ENCODE results near the gene NAALADL1. TPM values are rescaled to one million over a fixed set of nuclear protein-coding genes. Genes with fewer than 3 reads are reported as not detected.
A peak's percentile ranks its signal among the peaks of the same experiment; 100 is the strongest.

Gene NAALADL1
- total RNA-seq, 1 experiment from 2014 or later, result 0.88 TPM

GRCh38 chr11:64996710-64997380 lies 61.5 kb downstream of the NAALADL1 start, which contains the start of gene BATF2:
TSS of gene BATF2 (minus strand) at chr11:64996971. CDS start at chr11:64996914, 57 bp downstream.
- peak; percentile 67 for DNase-seq (ENCODE audit: low read depth)
- in situ Hi-C loops (cut with HindIII; ENCODE audit: low pct_unique_long_range_greater_than_20kb, low sequenced_read_pairs), result no loop called here

GRCh38 chr11:64996327-64996709 lies 62.0 kb downstream of the NAALADL1 start:
- in situ Hi-C loops (cut with HindIII; ENCODE audit: low pct_unique_long_range_greater_than_20kb, low sequenced_read_pairs), result no loop called here
- no peak for DNase-seq (ENCODE audit: low read depth)

Other genes with a start within 250 kb of the NAALADL1 start
- gene MEN1, start 248.0 kb downstream of the NAALADL1 start, total RNA-seq (2014; rRNA removed; shearing (Covaris generic); ENCODE audit: low replicate concordance), result 5.3 and 5.4 TPM in 2 replicates
- gene CDC42BPG, start 213.9 kb downstream of the NAALADL1 start, total RNA-seq (2014; rRNA removed; shearing (Covaris generic); ENCODE audit: low replicate concordance), result 0.12 and 1.1 TPM in 2 replicates
- 53.4 and 68.3 TPM in 2 replicates for gene EHD1, start 179.9 kb downstream of the NAALADL1 start, total RNA-seq (2014; rRNA removed; shearing (Covaris generic); ENCODE audit: low replicate concordance)
- gene ATG2A, start 141.3 kb downstream of the NAALADL1 start, total RNA-seq (2014; rRNA removed; shearing (Covaris generic); ENCODE audit: low replicate concordance), result 4.8 and 11.1 TPM in 2 replicates
- 13.2 and 16.0 TPM in 2 replicates for gene PPP2R5B, start 133.9 kb downstream of the NAALADL1 start, total RNA-seq (2014; rRNA removed; shearing (Covaris generic); ENCODE audit: low replicate concordance)
- not detected in 2 replicates for gene GPHA2, start 122.7 kb downstream of the NAALADL1 start, total RNA-seq (2014; rRNA removed; shearing (Covaris generic); ENCODE audit: low replicate concordance)
- gene MAJIN, start 86.4 kb downstream of the NAALADL1 start, total RNA-seq (2014; rRNA removed; shearing (Covaris generic); ENCODE audit: low replicate concordance), result 0.38 TPM in 1 of 2 replicates, not detected in the other
- 2.3 TPM in 1 of 2 replicates, not detected in the other for gene BATF2, start 61.6 kb downstream of the NAALADL1 start, total RNA-seq (2014; rRNA removed; shearing (Covaris generic); ENCODE audit: low replicate concordance)
- 118 and 140 TPM in 2 replicates for gene ARL2, start 44.4 kb downstream of the NAALADL1 start, total RNA-seq (2014; rRNA removed; shearing (Covaris generic); ENCODE audit: low replicate concordance)
- gene SNX15, start 31.1 kb downstream of the NAALADL1 start, total RNA-seq (2014; rRNA removed; shearing (Covaris generic); ENCODE audit: low replicate concordance), result 14.2 and 16.8 TPM in 2 replicates
- 63.6 and 72.7 TPM in 2 replicates for gene SAC3D1, start 17.3 kb downstream of the NAALADL1 start, total RNA-seq (2014; rRNA removed; shearing (Covaris generic); ENCODE audit: low replicate concordance)
- 41.7 and 63.4 TPM in 2 replicates for gene CDCA5, start 25.5 kb upstream of the NAALADL1 start, total RNA-seq (2014; rRNA removed; shearing (Covaris generic); ENCODE audit: low replicate concordance)
- 39.6 and 78.3 TPM in 2 replicates for gene ZFPL1, start 25.7 kb upstream of the NAALADL1 start, total RNA-seq (2014; rRNA removed; shearing (Covaris generic); ENCODE audit: low replicate concordance)
- 115 and 146 TPM in 2 replicates for gene VPS51, start 37.7 kb upstream of the NAALADL1 start, total RNA-seq (2014; rRNA removed; shearing (Covaris generic); ENCODE audit: low replicate concordance)
- 8.1 and 19.1 TPM in 2 replicates for gene TM7SF2, start 53.3 kb upstream of the NAALADL1 start, total RNA-seq (2014; rRNA removed; shearing (Covaris generic); ENCODE audit: low replicate concordance)
- 11.4 and 16.5 TPM in 2 replicates for gene ZNHIT2, start 59.1 kb upstream of the NAALADL1 start, total RNA-seq (2014; rRNA removed; shearing (Covaris generic); ENCODE audit: low replicate concordance)
- 139 and 153 TPM in 2 replicates for gene FAU, start 63.6 kb upstream of the NAALADL1 start, total RNA-seq (2014; rRNA removed; shearing (Covaris generic); ENCODE audit: low replicate concordance)
- 66.7 and 84.9 TPM in 2 replicates for gene MRPL49, start 63.8 kb upstream of the NAALADL1 start, total RNA-seq (2014; rRNA removed; shearing (Covaris generic); ENCODE audit: low replicate concordance)
- gene SYVN1, start 76.0 kb upstream of the NAALADL1 start, total RNA-seq (2014; rRNA removed; shearing (Covaris generic); ENCODE audit: low replicate concordance), result 4.3 and 5.4 TPM in 2 replicates
- gene SPDYC, start 111.7 kb upstream of the NAALADL1 start, total RNA-seq (2014; rRNA removed; shearing (Covaris generic); ENCODE audit: low replicate concordance), result not detected in 2 replicates
- gene CAPN1, start 123.4 kb upstream of the NAALADL1 start, total RNA-seq (2014; rRNA removed; shearing (Covaris generic); ENCODE audit: low replicate concordance), result 67.8 and 128 TPM in 2 replicates
- 8.7 and 15.5 TPM in 2 replicates for gene POLA2, start 203.4 kb upstream of the NAALADL1 start, total RNA-seq (2014; rRNA removed; shearing (Covaris generic); ENCODE audit: low replicate concordance)

Measured in Caki2 (cell line).